Peyer's patch (tissue), 4 donors: ENCODE measurements around the gene TMPRSS11E. TPM values are rescaled to one million over a fixed set of nuclear protein-coding genes. Genes with fewer than 3 reads are reported as not detected.

ENCODE experiments used
- DNase-seq, 3 donors: peaks; one replicate each; pipeline ENCODE4 v3.0.0-alpha.2; 2017 to 2019
- H3K27ac ChIP-seq, 4 donors: fragments of 200-600 bp; sonication (generic); one replicate each; pipeline ENCODE4 v1.5.1; 2016 to 2019
- H3K27me3 ChIP-seq, 2 donors: fragments of 200-600 bp; sonication (generic); one replicate each; pipeline ENCODE4 v1.5.1; 2019
- H3K36me3 ChIP-seq, 3 donors: fragments of 200-600 bp; sonication (generic); one replicate each; pipeline ENCODE4 v1.5.1; 2016 to 2019
- H3K4me1 ChIP-seq, 4 donors: fragments of 200-600 bp; sonication (generic); one replicate each; pipeline ENCODE4 v1.5.1; 2016 to 2019
- H3K4me3 ChIP-seq, 4 donors: fragments of 200-600 bp; sonication (generic); 1 replicate in 3 of 4; 2 replicates in 1 of 4; pipeline ENCODE4 v1.5.1; 2016 to 2019; ENCODE audit warnings: mild to moderate bottlenecking in 1 of 4
- H3K9me3 ChIP-seq, 4 donors: fragments of 200-600 bp; sonication (generic); one replicate each; pipeline ENCODE4 v1.5.1; 2016 to 2019; ENCODE audit warnings: mild to moderate bottlenecking in 1 of 4
- CTCF ChIP-seq, 6 experiments: fragments of 450-650 bp in 4 of 6; fragments of 200-600 bp in 2 of 6; sonication (generic) in 1 of 6; IDR thresholded peaks; one replicate each; pipeline ENCODE4 v1.5.1; 2017 to 2019; ENCODE audit warnings: antibody characterized with exemption in 6 of 6, mild to moderate bottlenecking in 3 of 6, moderate library complexity in 1 of 6
- POLR2A ChIP-seq, 2 donors: fragments of 450-650 bp; IDR thresholded peaks; one replicate each; pipeline ENCODE4 v1.5.1; 2017; ENCODE audit warnings: antibody characterized with exemption in 2 of 2, mild to moderate bottlenecking in 2 of 2, moderate library complexity in 2 of 2
- total RNA-seq, 4 donors: library from RNA; depleted of rRNA; stranded (reverse); fragments of >200 nt; gene quantifications; one replicate each; pipeline ENCODE4 v1.1.0, GENCODE V29; 2016

Gene TMPRSS11E
- total RNA-seq, 4 donors from 2014 or later, result not detected

GRCh38 chr4:68430337-68430736 is 16.9 kb upstream of the TMPRSS11E start:
- H3K4me1 ChIP-seq, result no peaks in the 10 kb centered on the region
- DNase-seq, result no peak
- no peaks in the 10 kb centered on the region for H3K27me3 ChIP-seq
- TF ChIP-seq CTCF (IDR thresholded peaks at IDR 0.05), result no peak
- H3K9me3 ChIP-seq, result no peaks in the 10 kb centered on the region
- no peak overlapping the region for H3K27ac ChIP-seq
- H3K36me3 ChIP-seq, result no peaks in the 10 kb centered on the region
- no peak overlapping the region for H3K4me3 ChIP-seq

GRCh38 chr4:68432320-68432719 is 14.9 kb upstream of the TMPRSS11E start:
- no peaks in the 10 kb centered on the region for H3K27me3 ChIP-seq
- no peak overlapping the region for H3K27ac ChIP-seq
- no peaks in the 10 kb centered on the region for H3K4me1 ChIP-seq
- DNase-seq, result no peak
- no peaks in the 10 kb centered on the region for H3K9me3 ChIP-seq
- H3K4me3 ChIP-seq, result no peak overlapping the region
- no peaks in the 10 kb centered on the region for H3K36me3 ChIP-seq
- TF ChIP-seq CTCF (IDR thresholded peaks at IDR 0.05), result no peak
- TF ChIP-seq POLR2A (IDR thresholded peaks at IDR 0.05), result no peak

GRCh38 chr4:68433582-68433981 is 13.7 kb upstream of the TMPRSS11E start:
- no peaks in the 10 kb centered on the region for H3K4me1 ChIP-seq
- no peak for DNase-seq
- no peaks in the 10 kb centered on the region for H3K27me3 ChIP-seq
- no peak overlapping the region for H3K27ac ChIP-seq
- TF ChIP-seq POLR2A (IDR thresholded peaks at IDR 0.05) (no peak), CTCF (IDR thresholded peaks at IDR 0.05) (no peak)
- H3K9me3 ChIP-seq, result no peaks in the 10 kb centered on the region
- no peaks in the 10 kb centered on the region for H3K36me3 ChIP-seq
- no peak overlapping the region for H3K4me3 ChIP-seq

- H3K27me3 ChIP-seq, result no peaks in the 10 kb centered on the region
- no peaks in the 10 kb centered on the region for H3K36me3 ChIP-seq
- no peaks in the 10 kb centered on the region for H3K9me3 ChIP-seq
- H3K4me1 ChIP-seq, result no peaks in the 10 kb centered on the region
- H3K4me3 ChIP-seq, result no peak overlapping the region
- TF ChIP-seq CTCF (IDR thresholded peaks at IDR 0.05) (no peak), POLR2A (IDR thresholded peaks at IDR 0.05) (no peak)
- no peak overlapping the region for H3K27ac ChIP-seq
- no peak for DNase-seq
Measured at GRCh38 chr4:68434277-68434676, 13.0 kb upstream of the TMPRSS11E start.

GRCh38 chr4:68434836-68435235 is 12.4 kb upstream of the TMPRSS11E start:
- Histone ChIP-seq H3K36me3 (no peaks in the 10 kb centered on the region), H3K27ac (no peak overlapping the region), H3K4me1 (no peaks in the 10 kb centered on the region), H3K27me3 (no peaks in the 10 kb centered on the region), H3K4me3 (no peak overlapping the region), H3K9me3 (no peaks in the 10 kb centered on the region)
- no peak for DNase-seq
- no peak for TF ChIP-seq POLR2A (IDR thresholded peaks at IDR 0.05)
- TF ChIP-seq CTCF (IDR thresholded peaks at IDR 0.05), result no peak

- no peak for TF ChIP-seq CTCF (IDR thresholded peaks at IDR 0.05)
- TF ChIP-seq POLR2A (IDR thresholded peaks at IDR 0.05), result no peak
- Histone ChIP-seq H3K9me3 (no peaks in the 10 kb centered on the region), H3K27ac (no peak overlapping the region), H3K36me3 (no peaks in the 10 kb centered on the region), H3K27me3 (no peaks in the 10 kb centered on the region), H3K4me1 (no peaks in the 10 kb centered on the region), H3K4me3 (no peak overlapping the region)
- DNase-seq, result no peak
Measured at GRCh38 chr4:68445111-68445510, 2.2 kb upstream of the TMPRSS11E start.
